ENCODE results near the gene R3HDM2. TPM values are rescaled to one million over a fixed set of nuclear protein-coding genes. Genes with fewer than 3 reads are reported as not detected.

R3HDM2 gene
- total RNA-seq, 1 donor from 2014 or later: 46.5 TPM

- no peak overlapping the region for H3K4me3 Mint-ChIP-seq (ENCODE audit: unreplicated experiment)
- peak; percentile 79 for DNase-seq (ENCODE audit: low spot score)
- H3K36me3 Mint-ChIP-seq (ENCODE audit: low read depth): peaks cover 3% of the 10 kb centered on the region
- H3K9me3 Mint-ChIP-seq (ENCODE audit: low read depth): no peaks in the 10 kb centered on the region
- peaks cover 22% of the 10 kb centered on the region for H3K27me3 Mint-ChIP-seq (ENCODE audit: low read depth)
- H3K4me1 Mint-ChIP-seq (ENCODE audit: low read depth): peaks cover 1% of the 10 kb centered on the region
- H3K27ac Mint-ChIP-seq (ENCODE audit: unreplicated experiment): no peak overlapping the region
- TF ChIP-seq, protein P1, sequence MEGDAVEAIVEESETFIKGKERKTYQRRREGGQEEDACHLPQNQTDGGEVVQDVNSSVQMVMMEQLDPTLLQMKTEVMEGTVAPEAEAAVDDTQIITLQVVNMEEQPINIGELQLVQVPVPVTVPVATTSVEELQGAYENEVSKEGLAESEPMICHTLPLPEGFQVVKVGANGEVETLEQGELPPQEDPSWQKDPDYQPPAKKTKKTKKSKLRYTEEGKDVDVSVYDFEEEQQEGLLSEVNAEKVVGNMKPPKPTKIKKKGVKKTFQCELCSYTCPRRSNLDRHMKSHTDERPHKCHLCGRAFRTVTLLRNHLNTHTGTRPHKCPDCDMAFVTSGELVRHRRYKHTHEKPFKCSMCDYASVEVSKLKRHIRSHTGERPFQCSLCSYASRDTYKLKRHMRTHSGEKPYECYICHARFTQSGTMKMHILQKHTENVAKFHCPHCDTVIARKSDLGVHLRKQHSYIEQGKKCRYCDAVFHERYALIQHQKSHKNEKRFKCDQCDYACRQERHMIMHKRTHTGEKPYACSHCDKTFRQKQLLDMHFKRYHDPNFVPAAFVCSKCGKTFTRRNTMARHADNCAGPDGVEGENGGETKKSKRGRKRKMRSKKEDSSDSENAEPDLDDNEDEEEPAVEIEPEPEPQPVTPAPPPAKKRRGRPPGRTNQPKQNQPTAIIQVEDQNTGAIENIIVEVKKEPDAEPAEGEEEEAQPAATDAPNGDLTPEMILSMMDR (IDR thresholded peaks at IDR 0.05): no peak
Observed at GRCh38 chr12:57470286-57470969, 39.6 kb upstream of the R3HDM2 start.

DNA sequence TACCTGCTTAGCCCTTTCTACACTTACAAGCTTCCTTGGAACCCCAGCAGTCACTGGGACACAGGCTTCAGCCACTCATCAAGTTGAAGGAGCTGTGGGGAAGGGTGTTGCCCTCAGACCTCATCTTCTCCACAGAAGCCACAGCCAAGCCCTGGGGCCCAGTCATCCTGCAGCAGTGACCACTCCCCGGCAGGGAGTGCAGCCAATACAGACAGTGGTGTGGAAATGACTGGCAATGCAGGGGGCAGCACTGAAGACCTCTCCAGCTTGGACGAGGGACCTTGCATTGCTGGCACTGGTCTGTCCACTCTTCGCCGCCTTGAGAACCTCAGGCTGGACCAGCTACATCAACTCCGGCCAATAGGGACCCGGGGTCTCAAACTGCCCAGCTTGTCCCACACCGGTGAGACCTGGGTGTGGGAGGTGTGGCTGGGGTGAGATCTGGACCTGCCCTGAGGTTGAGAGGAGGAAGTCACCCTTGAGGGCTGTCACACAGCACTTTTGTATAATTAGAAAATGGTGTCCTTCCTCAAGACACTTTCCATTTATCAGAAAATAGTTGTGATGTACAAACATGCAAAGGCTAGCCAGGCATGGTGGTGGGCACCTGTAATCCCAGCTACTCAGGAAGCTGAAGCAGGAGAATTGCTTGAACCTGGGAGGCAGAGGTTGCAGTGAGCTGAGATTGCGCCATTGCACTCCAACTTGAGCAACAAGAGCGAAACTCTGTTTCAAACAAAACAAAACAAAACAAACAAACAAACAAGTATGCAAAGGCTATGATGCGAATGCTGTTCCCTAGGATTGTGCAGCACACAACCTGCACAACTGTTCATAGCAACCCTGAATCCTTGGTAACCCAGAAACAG, 38.7 kb upstream of the R3HDM2 start:
- Mint-ChIP-seq H3K27me3 (ENCODE audit: low read depth) (peaks cover 18% of the 10 kb centered on the region), H3K4me1 (ENCODE audit: low read depth) (no peaks in the 10 kb centered on the region)

DNA sequence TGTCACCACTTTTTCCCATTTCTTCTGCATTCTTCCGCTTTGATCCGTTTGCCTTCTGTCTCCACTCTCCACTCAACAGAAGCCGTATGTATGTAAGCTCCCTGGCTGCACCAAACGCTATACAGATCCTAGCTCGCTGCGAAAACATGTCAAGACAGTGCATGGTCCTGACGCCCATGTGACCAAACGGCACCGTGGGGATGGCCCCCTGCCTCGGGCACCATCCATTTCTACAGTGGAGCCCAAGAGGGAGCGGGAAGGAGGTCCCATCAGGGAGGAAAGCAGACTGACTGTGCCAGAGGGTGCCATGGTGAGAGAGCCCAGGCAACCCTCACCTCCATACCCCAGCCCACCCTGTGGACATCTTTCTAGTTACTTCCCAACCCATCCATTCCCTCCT, 37.1 kb upstream of the R3HDM2 start:
- peaks cover 6% of the 10 kb centered on the region for H3K27me3 Mint-ChIP-seq (ENCODE audit: low read depth)
- TF ChIP-seq, protein P1 (IDR thresholded peaks at IDR 0.05): no peak

More for the DNA sequence above, 38.7 kb upstream of the R3HDM2 start:
- DNase-seq (ENCODE audit: low spot score): peak; percentile 68
- H3K4me3 Mint-ChIP-seq (ENCODE audit: unreplicated experiment): no peak overlapping the region
- H3K9me3 Mint-ChIP-seq (ENCODE audit: low read depth): no peaks in the 10 kb centered on the region
- H3K36me3 Mint-ChIP-seq (ENCODE audit: low read depth): peaks cover 3% of the 10 kb centered on the region
- TF ChIP-seq, protein P1 (IDR thresholded peaks at IDR 0.05): no peak
- H3K27ac Mint-ChIP-seq (ENCODE audit: unreplicated experiment): no peak overlapping the region

GRCh38 chr12:57467212-57467874, 36.5 kb upstream of the R3HDM2 start:
- Mint-ChIP-seq H3K27me3 (ENCODE audit: low read depth) (peaks cover under 1% of the 10 kb centered on the region), H3K36me3 (ENCODE audit: low read depth) (peaks cover 3% of the 10 kb centered on the region), H3K4me3 (ENCODE audit: unreplicated experiment) (no peak overlapping the region), H3K9me3 (ENCODE audit: low read depth) (no peaks in the 10 kb centered on the region), H3K4me1 (ENCODE audit: low read depth) (peaks cover 6% of the 10 kb centered on the region), H3K27ac (ENCODE audit: unreplicated experiment) (no peak overlapping the region)
- no peak for DNase-seq (ENCODE audit: low spot score)
- TF ChIP-seq, protein P1 (IDR thresholded peaks at IDR 0.05): no peak

More for the DNA sequence above, 37.1 kb upstream of the R3HDM2 start:
- DNase-seq (ENCODE audit: low spot score): peak; percentile 29
- peaks cover 3% of the 10 kb centered on the region for H3K36me3 Mint-ChIP-seq (ENCODE audit: low read depth)
- no peaks in the 10 kb centered on the region for H3K9me3 Mint-ChIP-seq (ENCODE audit: low read depth)
- H3K4me3 Mint-ChIP-seq (ENCODE audit: unreplicated experiment): no peak overlapping the region
- no peak overlapping the region for H3K27ac Mint-ChIP-seq (ENCODE audit: unreplicated experiment)
- peaks cover under 1% of the 10 kb centered on the region for H3K4me1 Mint-ChIP-seq (ENCODE audit: low read depth)

Measured in chondrocyte (in vitro differentiated cells).